HG03575 (cell line): ENCODE data around the gene REM2.

Experiments
- ATAC-seq: cut with Tn5 transposase; IDR thresholded peaks from one replicate; pipeline ENCODE4 v1.9.1; 2021; ENCODE audit not compliant: unreplicated experiment, insufficient number of reproducible peaks, low FRiP score; ENCODE audit errors: extremely low read depth

REM2 gene, protein sequence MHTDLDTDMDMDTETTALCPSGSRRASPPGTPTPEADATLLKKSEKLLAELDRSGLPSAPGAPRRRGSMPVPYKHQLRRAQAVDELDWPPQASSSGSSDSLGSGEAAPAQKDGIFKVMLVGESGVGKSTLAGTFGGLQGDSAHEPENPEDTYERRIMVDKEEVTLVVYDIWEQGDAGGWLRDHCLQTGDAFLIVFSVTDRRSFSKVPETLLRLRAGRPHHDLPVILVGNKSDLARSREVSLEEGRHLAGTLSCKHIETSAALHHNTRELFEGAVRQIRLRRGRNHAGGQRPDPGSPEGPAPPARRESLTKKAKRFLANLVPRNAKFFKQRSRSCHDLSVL

DNA sequence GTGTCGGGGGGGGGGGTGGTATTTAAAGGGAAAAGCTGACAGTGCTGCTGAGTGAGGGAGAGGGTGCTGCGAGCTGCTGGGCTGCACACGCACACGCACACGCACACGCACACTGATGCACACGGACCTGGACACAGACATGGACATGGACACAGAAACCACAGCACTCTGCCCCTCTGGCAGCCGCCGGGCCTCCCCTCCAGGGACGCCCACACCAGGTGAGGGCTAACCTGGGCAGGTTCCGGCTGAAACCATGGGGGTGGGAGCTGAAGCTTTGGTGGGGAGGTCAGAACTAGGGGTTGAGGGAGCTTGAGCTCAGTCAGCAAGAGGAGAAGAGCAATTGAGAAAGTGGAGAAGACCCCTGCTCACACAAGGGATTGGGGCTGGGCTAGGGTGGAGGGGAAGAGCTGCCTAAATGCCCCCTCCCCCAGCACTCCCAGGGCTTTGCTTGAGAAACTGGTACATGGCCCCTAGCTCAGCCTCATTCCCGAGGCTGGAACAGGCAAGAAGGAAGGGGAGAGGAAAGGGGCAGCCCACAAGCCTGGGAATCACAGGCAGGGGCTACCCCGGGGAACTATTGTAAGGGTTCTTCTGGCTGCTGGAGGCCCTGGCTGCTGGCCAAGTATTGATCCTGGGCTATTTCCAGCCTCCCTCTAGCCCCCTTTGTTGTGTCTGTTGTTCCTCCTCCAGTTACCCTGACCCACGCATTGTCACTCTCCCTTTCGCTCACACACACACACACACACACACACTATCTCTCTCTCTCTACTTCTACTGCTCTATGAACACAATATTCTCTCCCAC lies at the start of gene REM2:
TSS of gene REM2 (plus strand) at position 50 of the 804 bp plus-strand sequence. CDS start at position 116, 66 bp downstream.
- ATAC-seq, result no peak

DNA sequence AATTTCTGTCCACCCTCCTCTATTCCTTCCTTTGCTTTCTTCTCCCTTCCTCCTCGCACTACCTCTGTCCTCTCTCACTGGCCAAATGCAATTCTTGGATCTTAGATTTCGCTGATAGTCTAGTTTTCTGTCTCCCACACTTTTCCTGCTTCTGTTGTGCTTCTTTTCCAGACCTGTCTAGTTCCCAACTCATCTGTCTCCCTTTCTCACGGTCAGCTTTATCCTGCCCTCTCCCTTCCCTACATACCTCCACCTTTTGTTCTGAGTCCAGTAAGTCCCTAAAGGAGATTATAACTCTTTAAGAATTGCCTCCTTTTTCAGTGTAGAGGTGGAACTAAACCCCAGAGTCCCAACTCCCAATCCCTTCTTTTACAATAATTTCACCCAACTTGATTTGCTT lies 47.5 kb upstream of the REM2 start:
- no peak for ATAC-seq

DNA sequence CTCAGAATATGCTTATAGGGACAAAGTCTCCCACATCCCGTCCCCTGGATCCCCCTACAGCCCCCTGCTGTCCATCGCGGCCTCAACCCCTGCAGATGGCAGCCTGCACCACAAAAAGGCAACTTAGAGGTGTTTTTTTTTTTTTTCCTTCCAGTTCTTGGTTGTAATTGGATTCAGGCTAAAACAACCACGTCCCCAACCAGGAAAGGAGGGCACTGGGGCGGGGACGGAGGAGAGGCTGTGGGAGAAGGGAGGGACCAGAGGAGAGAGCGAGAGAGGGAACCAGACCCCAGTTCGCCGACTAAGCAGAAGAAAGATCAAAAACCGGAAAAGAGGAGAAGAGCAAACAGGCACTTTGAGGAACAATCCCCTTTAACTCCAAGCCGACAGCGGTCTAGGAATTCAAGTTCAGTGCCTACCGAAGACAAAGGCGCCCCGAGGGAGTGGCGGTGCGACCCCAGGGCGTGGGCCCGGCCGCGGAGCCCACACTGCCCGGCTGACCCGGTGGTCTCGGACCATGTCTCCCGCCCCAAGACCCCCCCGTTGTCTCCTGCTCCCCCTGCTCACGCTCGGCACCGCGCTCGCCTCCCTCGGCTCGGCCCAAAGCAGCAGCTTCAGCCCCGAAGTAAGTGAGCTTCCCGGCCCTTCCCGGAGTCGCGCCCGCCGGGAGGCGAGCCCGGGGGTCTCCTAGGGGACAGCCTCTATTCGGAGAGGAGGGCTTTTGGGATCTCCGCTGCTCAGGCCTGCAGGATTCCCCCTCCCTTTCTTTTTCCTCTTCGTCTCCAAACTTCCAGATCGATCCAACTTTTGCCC lies 46.5 kb upstream of the REM2 start, which contains the start of gene MMP14:
TSS of gene MMP14 (plus strand) at position 285 of the 813 bp plus-strand sequence. CDS start at position 518, 233 bp downstream.
- no peak for ATAC-seq

DNA sequence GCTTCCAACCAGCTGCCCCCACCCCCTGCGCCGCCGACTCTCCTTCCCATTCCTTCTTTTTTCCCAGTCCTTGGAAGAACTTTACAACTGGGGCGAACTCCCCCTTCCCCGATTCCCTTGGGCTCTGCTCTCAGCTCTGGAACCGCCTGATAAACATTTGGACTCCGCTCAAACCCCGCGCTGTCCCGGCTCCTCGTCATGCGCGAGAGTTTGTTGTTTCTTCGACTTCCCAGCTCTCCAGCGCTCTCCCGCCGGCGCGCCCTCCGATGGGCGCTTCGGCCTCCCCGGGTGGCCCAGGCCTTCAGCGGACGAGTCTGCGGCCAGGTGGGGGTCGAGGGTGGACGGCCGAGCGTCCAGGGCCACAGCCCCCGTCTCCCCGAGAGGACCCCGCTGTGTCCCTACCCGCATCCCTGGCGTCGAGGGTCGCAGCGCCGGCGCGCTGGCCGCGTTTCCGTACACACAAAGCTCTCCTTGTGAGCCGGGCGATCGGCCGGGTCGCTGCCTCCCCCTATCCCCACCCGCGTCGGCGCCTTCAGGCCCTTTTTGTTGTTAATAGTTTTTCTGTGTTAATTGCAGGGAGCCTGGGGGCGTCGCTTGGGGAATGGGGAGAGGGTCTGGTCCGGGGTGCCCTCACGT lies 45.8 kb upstream of the REM2 start:
- no peak for ATAC-seq

DNA sequence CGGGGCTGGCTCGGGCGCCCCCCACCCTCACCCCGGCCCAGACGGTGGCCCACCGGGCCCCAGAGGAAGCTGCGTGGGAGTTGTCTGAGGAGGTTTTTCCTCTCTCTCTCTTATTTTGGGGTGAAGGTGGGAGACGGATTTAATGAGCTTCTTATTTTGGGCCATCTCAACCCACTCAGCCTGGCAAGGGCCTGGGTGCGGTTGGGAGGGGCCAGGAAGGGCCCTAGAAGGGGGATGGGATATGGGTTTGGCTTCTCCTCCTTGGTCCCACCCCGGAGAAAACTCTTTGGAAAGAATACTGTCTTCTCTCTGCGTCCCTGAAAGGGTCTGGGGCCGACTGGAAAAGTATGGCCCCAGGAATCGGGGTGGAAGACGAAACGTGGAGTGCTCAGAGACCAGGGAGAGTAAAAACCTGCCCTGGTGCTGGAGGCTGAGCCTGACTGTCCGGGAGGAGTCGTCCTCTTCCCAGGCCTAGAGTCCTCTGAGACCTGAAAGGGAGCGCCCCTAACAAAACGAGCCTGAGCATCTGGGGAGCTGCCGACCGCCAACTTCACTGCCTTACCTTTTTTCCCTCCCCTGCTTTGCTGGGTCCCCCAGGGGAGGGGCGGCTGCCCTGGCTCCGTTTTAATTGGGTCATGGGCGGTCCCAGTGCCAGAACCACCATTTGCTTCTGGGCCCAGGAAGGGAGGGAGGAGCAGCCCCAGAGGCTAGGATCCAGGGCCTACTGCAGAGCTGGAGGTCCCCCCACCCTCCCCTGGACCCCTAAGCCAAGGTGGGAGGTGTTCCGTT lies 45.1 kb upstream of the REM2 start:
- ATAC-seq, result no peak

DNA sequence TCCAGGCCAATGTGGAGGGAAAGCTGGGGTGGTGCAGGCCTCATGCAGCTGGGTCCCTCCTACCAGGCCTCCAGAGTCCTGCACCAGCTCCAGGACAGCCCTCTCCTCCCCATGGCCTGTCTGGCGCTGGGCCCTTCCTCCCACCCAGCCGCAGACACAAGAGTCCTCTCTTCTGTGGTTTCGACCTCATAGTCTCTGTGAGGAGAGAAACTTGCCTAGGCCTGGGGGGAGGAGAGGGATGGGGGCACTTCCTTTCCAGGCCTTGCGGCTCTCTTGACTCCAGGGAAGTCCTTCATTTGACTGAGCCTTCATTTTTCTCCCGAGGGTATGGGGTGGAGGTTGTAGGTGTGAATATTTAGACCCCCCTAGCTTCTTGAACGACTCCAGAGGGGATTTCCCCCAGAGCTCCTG lies 44.4 kb upstream of the REM2 start:
- no peak for ATAC-seq

DNA sequence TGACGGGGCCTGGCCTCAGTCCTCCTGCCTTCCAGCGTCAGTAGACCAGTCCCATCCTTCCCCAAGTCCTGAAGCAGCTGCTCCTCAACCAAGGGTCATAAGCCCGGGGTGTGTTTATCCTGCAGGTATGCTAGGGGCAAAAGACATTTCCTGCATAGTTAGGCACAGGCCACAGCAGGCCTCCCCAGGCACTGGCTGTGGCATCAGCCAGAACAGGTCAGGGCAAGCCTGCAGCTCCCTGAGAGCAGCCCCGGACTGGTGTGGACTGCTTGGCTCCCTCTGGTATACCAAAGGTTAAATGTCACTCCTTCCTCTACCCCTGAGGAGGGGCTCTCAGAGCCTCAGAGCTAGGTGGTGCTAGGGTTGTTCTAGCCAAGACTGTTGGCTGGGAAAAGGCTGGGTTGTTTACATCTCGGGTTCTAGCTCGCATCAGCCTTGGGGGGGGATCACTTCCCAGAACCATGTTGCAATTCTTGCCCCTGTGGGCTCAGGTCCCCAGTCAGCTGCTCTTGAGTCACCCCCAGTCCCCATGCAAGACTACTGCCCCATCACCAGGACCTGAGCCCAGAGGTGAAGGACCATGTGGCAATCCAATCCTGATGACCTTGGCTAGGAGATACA lies 43.8 kb upstream of the REM2 start:
- ATAC-seq, result no peak

DNA sequence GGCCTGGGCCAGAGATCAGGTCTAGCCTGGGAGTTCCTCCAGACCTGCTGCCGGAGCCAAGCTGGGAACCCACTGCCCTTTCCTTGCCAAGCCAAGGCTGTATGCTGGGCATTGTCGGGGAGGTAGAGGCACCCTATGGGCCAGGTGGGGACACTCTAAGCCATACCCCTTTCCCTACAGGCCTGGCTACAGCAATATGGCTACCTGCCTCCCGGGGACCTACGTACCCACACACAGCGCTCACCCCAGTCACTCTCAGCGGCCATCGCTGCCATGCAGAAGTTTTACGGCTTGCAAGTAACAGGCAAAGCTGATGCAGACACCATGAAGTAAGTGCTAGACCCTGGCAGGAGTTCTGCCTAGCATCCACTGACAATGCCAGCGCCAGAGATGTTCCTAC lies 41.7 kb upstream of the REM2 start:
- no peak for ATAC-seq

DNA sequence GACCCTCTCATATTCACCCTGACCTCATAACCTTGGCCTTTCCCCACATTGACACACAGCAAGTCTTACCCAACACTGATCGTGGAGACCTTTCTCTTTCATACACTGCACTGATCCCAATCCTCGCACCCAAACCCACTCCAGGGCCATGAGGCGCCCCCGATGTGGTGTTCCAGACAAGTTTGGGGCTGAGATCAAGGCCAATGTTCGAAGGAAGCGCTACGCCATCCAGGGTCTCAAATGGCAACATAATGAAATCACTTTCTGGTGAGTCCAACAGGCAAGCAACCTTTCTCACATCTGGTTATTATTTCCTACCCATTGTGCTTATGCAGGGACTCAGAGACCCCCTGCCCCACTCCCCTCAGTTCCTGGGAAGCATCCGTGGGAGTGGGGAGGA lies 41.3 kb upstream of the REM2 start:
- ATAC-seq, result no peak

DNA sequence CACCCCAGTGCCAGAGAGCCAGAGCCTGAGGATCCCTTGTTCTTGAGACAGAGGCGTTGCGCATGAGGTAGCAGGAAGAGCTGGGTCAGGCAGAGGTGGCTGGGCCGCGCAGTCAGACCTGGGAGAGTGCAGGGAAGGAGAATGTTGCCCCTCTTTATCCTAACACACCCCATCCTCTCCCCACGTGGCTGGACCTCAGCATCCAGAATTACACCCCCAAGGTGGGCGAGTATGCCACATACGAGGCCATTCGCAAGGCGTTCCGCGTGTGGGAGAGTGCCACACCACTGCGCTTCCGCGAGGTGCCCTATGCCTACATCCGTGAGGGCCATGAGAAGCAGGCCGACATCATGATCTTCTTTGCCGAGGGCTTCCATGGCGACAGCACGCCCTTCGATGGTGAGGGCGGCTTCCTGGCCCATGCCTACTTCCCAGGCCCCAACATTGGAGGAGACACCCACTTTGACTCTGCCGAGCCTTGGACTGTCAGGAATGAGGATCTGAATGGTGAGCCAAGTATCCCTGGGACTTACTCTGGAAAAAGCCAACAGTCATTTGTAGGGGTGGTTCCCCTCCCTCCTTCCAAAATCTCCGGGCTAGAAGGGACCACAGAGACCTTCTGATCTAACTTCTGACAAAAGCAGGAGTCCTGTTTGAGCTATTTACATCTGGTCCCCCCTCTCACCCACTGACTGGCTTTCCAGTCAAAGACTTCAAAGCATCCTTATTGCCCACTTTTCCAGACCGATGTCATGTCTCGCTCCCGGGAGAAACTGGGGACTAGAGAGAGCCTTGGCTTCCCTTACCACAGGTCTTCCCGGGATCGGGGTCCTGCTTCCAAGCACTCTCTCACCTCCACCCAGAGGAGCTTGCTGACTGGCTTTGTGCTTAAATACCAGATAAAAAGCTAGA lies 40.6 kb upstream of the REM2 start:
- ATAC-seq, result no peak

DNA sequence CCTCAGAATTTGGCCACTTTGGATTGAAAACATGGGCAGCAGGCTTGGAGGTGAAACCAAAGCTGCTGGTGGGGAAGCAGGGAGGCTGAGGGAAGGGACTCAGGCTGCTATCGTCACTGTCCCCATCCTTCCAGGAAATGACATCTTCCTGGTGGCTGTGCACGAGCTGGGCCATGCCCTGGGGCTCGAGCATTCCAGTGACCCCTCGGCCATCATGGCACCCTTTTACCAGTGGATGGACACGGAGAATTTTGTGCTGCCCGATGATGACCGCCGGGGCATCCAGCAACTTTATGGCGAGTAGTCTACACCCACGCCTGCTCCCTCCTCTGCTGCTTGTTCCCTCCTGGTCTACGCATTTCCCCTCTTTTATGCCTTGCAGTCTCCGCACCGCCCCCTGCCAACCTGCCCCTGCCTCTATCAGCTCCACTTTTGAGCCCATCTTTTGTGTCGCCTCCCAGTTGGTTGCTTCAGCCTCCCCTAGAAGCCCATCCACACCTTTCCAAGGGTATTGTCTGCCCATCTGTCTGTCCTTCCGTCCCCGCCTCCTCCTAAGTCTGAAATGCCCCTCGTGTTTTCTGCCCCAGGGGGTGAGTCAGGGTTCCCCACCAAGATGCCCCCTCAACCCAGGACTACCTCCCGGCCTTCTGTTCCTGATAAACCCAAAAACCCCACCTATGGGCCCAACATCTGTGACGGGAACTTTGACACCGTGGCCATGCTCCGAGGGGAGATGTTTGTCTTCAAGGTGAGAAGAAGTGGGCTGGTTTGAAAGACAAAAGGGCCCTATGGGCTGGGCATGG lies 39.7 kb upstream of the REM2 start:
- ATAC-seq, result no peak

DNA sequence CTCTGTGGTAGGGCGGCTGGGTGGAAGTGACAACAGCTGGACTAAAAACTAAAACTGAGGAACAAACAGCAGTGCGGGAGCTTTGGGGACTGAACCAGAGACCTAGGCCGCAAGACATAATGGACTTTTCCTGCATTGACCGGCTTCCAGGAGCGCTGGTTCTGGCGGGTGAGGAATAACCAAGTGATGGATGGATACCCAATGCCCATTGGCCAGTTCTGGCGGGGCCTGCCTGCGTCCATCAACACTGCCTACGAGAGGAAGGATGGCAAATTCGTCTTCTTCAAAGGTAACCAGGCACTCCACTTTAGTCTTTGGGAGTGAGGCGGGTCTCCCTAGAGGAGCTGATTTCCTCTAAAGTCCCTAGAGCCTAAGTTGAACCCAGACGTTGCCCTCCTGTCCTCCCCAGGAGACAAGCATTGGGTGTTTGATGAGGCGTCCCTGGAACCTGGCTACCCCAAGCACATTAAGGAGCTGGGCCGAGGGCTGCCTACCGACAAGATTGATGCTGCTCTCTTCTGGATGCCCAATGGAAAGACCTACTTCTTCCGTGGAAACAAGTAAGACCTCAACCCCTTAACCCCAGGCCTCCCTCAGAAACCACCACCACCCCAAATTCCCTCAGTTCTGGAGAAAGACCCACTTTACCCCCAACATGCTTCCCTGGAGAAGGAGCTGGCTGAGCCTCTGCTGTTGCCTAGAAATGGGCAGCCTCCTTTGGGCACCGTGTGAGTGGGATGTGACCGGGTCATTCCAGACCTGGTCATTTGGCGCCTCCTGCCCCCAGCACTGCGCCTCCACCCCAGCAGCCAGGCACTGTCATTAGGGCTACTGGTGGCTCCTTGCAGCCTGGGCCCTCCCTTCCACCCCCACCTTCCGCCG lies 38.6 kb upstream of the REM2 start:
- no peak for ATAC-seq

DNA sequence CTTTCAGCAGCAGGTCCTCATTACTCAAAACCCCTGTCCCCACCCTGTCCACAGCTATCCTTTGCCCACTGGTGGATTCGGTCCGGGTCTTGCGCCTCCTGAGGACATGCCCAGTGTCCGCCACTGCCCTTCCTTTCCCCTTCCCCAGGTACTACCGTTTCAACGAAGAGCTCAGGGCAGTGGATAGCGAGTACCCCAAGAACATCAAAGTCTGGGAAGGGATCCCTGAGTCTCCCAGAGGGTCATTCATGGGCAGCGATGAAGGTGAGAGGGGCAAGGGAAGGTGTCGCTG lies 38.0 kb upstream of the REM2 start:
- ATAC-seq, result no peak

DNA sequence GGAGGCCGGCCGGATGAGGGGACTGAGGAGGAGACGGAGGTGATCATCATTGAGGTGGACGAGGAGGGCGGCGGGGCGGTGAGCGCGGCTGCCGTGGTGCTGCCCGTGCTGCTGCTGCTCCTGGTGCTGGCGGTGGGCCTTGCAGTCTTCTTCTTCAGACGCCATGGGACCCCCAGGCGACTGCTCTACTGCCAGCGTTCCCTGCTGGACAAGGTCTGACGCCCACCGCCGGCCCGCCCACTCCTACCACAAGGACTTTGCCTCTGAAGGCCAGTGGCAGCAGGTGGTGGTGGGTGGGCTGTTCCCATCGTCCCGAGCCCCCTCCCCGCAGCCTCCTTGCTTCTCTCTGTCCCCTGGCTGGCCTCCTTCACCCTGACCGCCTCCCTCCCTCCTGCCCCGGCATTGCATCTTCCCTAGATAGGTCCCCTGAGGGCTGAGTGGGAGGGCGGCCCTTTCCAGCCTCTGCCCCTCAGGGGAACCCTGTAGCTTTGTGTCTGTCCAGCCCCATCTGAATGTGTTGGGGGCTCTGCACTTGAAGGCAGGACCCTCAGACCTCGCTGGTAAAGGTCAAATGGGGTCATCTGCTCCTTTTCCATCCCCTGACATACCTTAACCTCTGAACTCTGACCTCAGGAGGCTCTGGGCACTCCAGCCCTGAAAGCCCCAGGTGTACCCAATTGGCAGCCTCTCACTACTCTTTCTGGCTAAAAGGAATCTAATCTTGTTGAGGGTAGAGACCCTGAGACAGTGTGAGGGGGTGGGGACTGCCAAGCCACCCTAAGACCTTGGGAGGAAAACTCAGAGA lies 37.0 kb upstream of the REM2 start:
- ATAC-seq, result no peak

DNA sequence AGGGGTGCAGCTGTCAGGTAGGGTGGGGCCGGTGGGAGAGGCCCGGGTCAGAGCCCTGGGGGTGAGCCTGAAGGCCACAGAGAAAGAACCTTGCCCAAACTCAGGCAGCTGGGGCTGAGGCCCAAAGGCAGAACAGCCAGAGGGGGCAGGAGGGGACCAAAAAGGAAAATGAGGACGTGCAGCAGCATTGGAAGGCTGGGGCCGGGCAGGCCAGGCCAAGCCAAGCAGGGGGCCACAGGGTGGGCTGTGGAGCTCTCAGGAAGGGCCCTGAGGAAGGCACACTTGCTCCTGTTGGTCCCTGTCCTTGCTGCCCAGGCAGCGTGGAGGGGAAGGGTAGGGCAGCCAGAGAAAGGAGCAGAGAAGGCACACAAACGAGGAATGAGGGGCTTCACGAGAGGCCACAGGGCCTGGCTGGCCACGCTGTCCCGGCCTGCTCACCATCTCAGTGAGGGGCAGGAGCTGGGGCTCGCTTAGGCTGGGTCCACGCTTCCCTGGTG lies 36.2 kb upstream of the REM2 start:
- no peak for ATAC-seq
